DOHH2 (cell line): Measurements from ENCODE around the gene VWA7.

Experiments used
- H3F3A ChIP-seq: fragments of 200-600 bp; sonication (generic), shearing (Covaris generic); 2 replicates; pipeline ENCODE4 v1.6.0; 2016; ENCODE audit warnings: antibody characterized with exemption, mild to moderate bottlenecking; ENCODE audit not compliant: control insufficient read depth, insufficient read depth
- H3K27ac ChIP-seq: fragments of 200-600 bp; sonication (generic); 2 replicates; pipeline ENCODE4 v1.5.1; 2014; ENCODE audit warnings: low read depth, mild to moderate bottlenecking, low read length, moderate library complexity
- H3K27me3 ChIP-seq: fragments of 200-600 bp; sonication (generic); 2 replicates; pipeline ENCODE4 v1.6.1; 2014; ENCODE audit warnings: mild to moderate bottlenecking, low read length, mixed read lengths; ENCODE audit not compliant: control insufficient read depth
- H3K36me3 ChIP-seq: fragments of 200-600 bp; sonication (generic); 2 replicates; pipeline ENCODE4 v1.6.1; 2014; ENCODE audit warnings: mild to moderate bottlenecking, low read length, moderate library complexity, mixed read lengths; ENCODE audit not compliant: control insufficient read depth
- H3K4me1 ChIP-seq: fragments of 200-600 bp; sonication (generic); 2 replicates; pipeline ENCODE4 v1.6.1; 2014; ENCODE audit warnings: mild to moderate bottlenecking, low read length, mixed read lengths; ENCODE audit not compliant: control insufficient read depth
- H3K4me2 ChIP-seq: fragments of 200-600 bp; sonication (generic); 2 replicates; pipeline ENCODE4 v1.6.0; 2014; ENCODE audit warnings: mild to moderate bottlenecking, low read length, moderate library complexity
- H3K4me3 ChIP-seq: fragments of 200-600 bp; sonication (generic); 2 replicates; pipeline ENCODE4 v1.5.1; 2014; ENCODE audit warnings: mild to moderate bottlenecking, low read length, mixed read lengths
- H3K79me2 ChIP-seq: fragments of 200-600 bp; sonication (generic); 2 replicates; pipeline ENCODE4 v1.6.1; 2014; ENCODE audit warnings: mild to moderate bottlenecking, low read length, mixed read lengths; ENCODE audit not compliant: control insufficient read depth
- H3K9me2 ChIP-seq: fragments of 200-600 bp; sonication (generic); replicated peaks from 2 replicates; pipeline ENCODE4 v1.6.1; 2014; ENCODE audit warnings: mild to moderate bottlenecking, low read length, mixed read lengths; ENCODE audit not compliant: control insufficient read depth
- H3K9me3 ChIP-seq: fragments of 200-600 bp; sonication (generic); 2 replicates; pipeline ENCODE4 v1.6.1; 2014; ENCODE audit warnings: antibody characterized with exemption, low read length, mixed read lengths; ENCODE audit not compliant: control insufficient read depth, insufficient read depth
- H4K20me1 ChIP-seq: fragments of 200-600 bp; sonication (generic); 2 replicates; pipeline ENCODE4 v1.6.0; 2014; ENCODE audit warnings: low read depth, mild to moderate bottlenecking, antibody characterized with exemption, low read length, moderate library complexity; ENCODE audit not compliant: control insufficient read depth, insufficient read depth
- CTCF ChIP-seq: fragments of 200-600 bp; sonication (generic); IDR thresholded peaks from one replicate; pipeline ENCODE4 v1.5.1; 2014; ENCODE audit warnings: antibody characterized with exemption, mild to moderate bottlenecking, low read depth, low read length; ENCODE audit not compliant: poor library complexity, severe bottlenecking
- EZH2phosphoT487 ChIP-seq: fragments of 200-600 bp; sonication (generic); IDR thresholded peaks from 2 replicates; pipeline ENCODE4 v1.6.1; 2017; ENCODE audit warnings: borderline replicate concordance, mild to moderate bottlenecking, antibody characterized with exemption, low read length, moderate library complexity, mixed read lengths

The VWA7 gene

DNA sequence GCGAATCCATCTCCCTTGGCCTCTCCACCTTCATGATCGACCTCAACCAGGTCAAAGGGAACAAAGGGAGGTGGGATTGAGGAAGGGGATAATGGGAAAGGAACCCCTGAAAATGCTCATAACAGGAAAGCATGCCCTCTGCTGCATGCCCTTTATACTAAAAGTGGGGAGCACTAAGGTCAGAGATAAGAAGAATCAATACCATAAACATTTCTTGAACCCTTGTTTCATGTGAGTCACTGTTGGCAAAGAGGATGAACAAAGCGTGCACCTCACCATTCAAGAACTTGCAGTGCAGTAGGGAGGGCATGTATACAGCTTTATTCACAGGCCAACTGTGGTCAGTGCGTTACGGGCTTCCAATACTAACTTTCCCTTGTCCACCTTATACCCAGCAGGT, 16.3 kb downstream of the VWA7 start:
- H3K9me2 ChIP-seq: no peaks in the 10 kb centered on the region
- H4K20me1 ChIP-seq: no peaks in the 10 kb centered on the region
- no peaks in the 10 kb centered on the region for H3F3A ChIP-seq
- no peak overlapping the region for H3K4me3 ChIP-seq
- H3K36me3 ChIP-seq: peaks cover 49% of the 10 kb centered on the region
- H3K4me2 ChIP-seq: no peak overlapping the region
- no peaks in the 10 kb centered on the region for H3K9me3 ChIP-seq
- no peaks in the 10 kb centered on the region for H3K79me2 ChIP-seq
- H3K4me1 ChIP-seq: no peaks in the 10 kb centered on the region
- TF ChIP-seq EZH2phosphoT487 (no peak), CTCF (no peak)
- no peaks in the 10 kb centered on the region for H3K27me3 ChIP-seq
- no peak overlapping the region for H3K27ac ChIP-seq

- Histone ChIP-seq H3K4me1 (no peaks in the 10 kb centered on the region), H3K36me3 (peaks cover 42% of the 10 kb centered on the region), H3K9me3 (no peaks in the 10 kb centered on the region), H3K9me2 (no peaks in the 10 kb centered on the region), H3F3A (no peaks in the 10 kb centered on the region), H3K27me3 (no peaks in the 10 kb centered on the region), H3K27ac (no peak overlapping the region), H3K4me2 (no peak overlapping the region), H3K79me2 (no peaks in the 10 kb centered on the region), H3K4me3 (no peak overlapping the region), H4K20me1 (no peaks in the 10 kb centered on the region)
- TF ChIP-seq CTCF: no peak
- no peak for TF ChIP-seq EZH2phosphoT487
These were observed 18.8 kb downstream of the VWA7 start for GRCh38 chr6:31758281-31758680.

DNA sequence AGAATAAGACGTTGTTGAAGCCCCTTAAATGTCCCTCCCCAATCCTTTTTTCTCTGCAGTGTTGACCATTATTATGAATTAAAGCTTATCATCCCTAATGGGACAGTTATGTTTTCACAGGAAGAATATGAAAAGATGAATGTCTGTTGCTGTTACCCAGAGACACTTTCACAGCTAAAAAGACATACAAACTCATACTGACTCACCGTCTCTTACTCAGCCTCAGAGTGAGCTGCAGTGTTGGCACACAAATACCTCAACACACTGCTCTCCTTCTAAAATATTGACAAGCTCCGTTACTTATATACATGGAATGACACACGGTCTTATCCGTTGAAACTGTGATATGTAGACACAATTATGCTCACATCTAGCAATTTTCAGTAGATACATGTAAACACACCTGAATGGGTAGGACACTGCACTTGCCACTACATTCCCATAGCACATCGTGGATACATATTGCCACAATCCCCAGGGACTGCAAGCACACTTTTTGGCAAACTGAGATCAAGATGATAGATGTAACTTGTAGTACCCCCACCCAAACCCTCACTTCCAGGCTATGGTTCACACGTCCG, 24.3 kb downstream of the VWA7 start:
- Histone ChIP-seq H3K79me2 (no peaks in the 10 kb centered on the region), H3K9me2 (no peaks in the 10 kb centered on the region), H3F3A (peaks cover 10% of the 10 kb centered on the region), H3K36me3 (peaks cover 16% of the 10 kb centered on the region), H3K4me1 (no peaks in the 10 kb centered on the region), H3K27ac (no peak overlapping the region), H3K9me3 (no peaks in the 10 kb centered on the region), H3K4me3 (no peak overlapping the region), H3K27me3 (no peaks in the 10 kb centered on the region), H4K20me1 (no peaks in the 10 kb centered on the region), H3K4me2 (no peak overlapping the region)
- TF ChIP-seq EZH2phosphoT487 (no peak), CTCF (no peak)
